CD4-positive, alpha-beta T cell treated with Interleukin-1 beta for 1 hour (primary cell): ENCODE data around the gene SIX5.

Experiments used
- DNase-seq, 2 donors: peaks; one replicate each; pipeline ENCODE4 v3.0.0-alpha.2; 2020 to 2022

SIX5 gene

GRCh38 chr19:45773384-45773783, 4.3 kb upstream of the SIX5 start:
- no peak for DNase-seq

GRCh38 chr19:45772912-45773311, 3.9 kb upstream of the SIX5 start:
- DNase-seq: no peak

GRCh38 chr19:45772130-45772840, 3.2 kb upstream of the SIX5 start:
- DNase-seq: no peak

- DNase-seq: no peak
Observed at GRCh38 chr19:45771311-45771933, 2.4 kb upstream of the SIX5 start.

GRCh38 chr19:45770192-45771101, 1.4 kb upstream of the SIX5 start:
- DNase-seq: peak; percentile 90 to 91

GRCh38 chr19:45769821-45770191, 754 bp upstream of the SIX5 start:
- DNase-seq: no peak

GRCh38 chr19:45768655-45768983, 433 bp downstream of the SIX5 start:
- peak; percentile 42 to 47 for DNase-seq

GRCh38 chr19:45767881-45768654, 984 bp downstream of the SIX5 start:
- no peak for DNase-seq

- no peak for DNase-seq
Observed at GRCh38 chr19:45767410-45767880, 1.6 kb downstream of the SIX5 start.

GRCh38 chr19:45766869-45767346, 2.1 kb downstream of the SIX5 start:
- DNase-seq: no peak

GRCh38 chr19:45766296-45766868, 2.7 kb downstream of the SIX5 start:
- no peak for DNase-seq

- no peak for DNase-seq
Observed at GRCh38 chr19:45765702-45766295, 3.3 kb downstream of the SIX5 start.

GRCh38 chr19:45764945-45765701, 3.9 kb downstream of the SIX5 start:
- no peak for DNase-seq

GRCh38 chr19:45764475-45764874, 4.6 kb downstream of the SIX5 start:
- DNase-seq: no peak

GRCh38 chr19:45763691-45764294, 5.3 kb downstream of the SIX5 start:
- DNase-seq: no peak

GRCh38 chr19:45762870-45763631, 6.0 kb downstream of the SIX5 start:
- no peak for DNase-seq

- no peak for DNase-seq
Observed at GRCh38 chr19:45761714-45762113, 7.3 kb downstream of the SIX5 start.

GRCh38 chr19:45758921-45759320, 10.1 kb downstream of the SIX5 start:
- no peak for DNase-seq

- no peak for DNase-seq
Observed at GRCh38 chr19:45757695-45758094, 11.4 kb downstream of the SIX5 start.

GRCh38 chr19:45754323-45754722, 14.7 kb downstream of the SIX5 start:
- no peak for DNase-seq
